Tibial nerve (tissue), 4 donors: ENCODE measurements around the gene PIK3IP1. TPM values are rescaled to one million over a fixed set of nuclear protein-coding genes. Genes with fewer than 3 reads are reported as not detected.

ENCODE experiments used
- DNase-seq, 2 donors: peaks; one replicate each; pipeline ENCODE4 v3.0.0-alpha.2; 2019; ENCODE audit warnings: low spot score in 2 of 2
- H3K27ac ChIP-seq, 4 donors: fragments of 200-600 bp; sonication (generic) in 3 of 4; one replicate each; pipeline ENCODE4 v1.5.1; 2017 to 2019; ENCODE audit warnings: mild to moderate bottlenecking in 1 of 4
- H3K27me3 ChIP-seq, 2 donors: fragments of 200-600 bp; sonication (generic) in 1 of 2; one replicate each; pipeline versions ENCODE4 v1.5.1 to v1.6.0; 2017 to 2019
- H3K36me3 ChIP-seq, 3 donors: fragments of 200-600 bp; sonication (generic); one replicate each; pipeline ENCODE4 v1.5.1; 2018 to 2019
- H3K4me1 ChIP-seq, 4 donors: fragments of 200-600 bp; sonication (generic) in 3 of 4; one replicate each; pipeline ENCODE4 v1.5.1; 2017 to 2019
- H3K4me3 ChIP-seq, 4 donors: fragments of 200-600 bp; sonication (generic) in 3 of 4; one replicate each; pipeline ENCODE4 v1.5.1; 2017 to 2019; ENCODE audit warnings: mild to moderate bottlenecking in 1 of 4, moderate library complexity in 1 of 4
- H3K9me3 ChIP-seq, 4 donors: fragments of 200-600 bp; sonication (generic) in 3 of 4; one replicate each; pipeline ENCODE4 v1.5.1; 2017 to 2019
- CTCF ChIP-seq, 5 experiments: fragments of 200-600 bp in 3 of 5; fragments of 450-650 bp in 2 of 5; sonication (generic) in 3 of 5; IDR thresholded peaks; one replicate each; pipeline ENCODE4 v1.5.1; 2016 to 2019; ENCODE audit warnings: antibody characterized with exemption in 5 of 5, mild to moderate bottlenecking in 3 of 5, moderate library complexity in 2 of 5
- EP300 ChIP-seq, 2 donors: sonication (generic); formaldehyde crosslinking; IDR thresholded peaks; one replicate each; pipeline ENCODE4 v1.6.1; 2017; ENCODE audit warnings: antibody characterized with exemption in 2 of 2, mild to moderate bottlenecking in 1 of 2
- POLR2A ChIP-seq, 2 donors: fragments of 450-650 bp; IDR thresholded peaks; one replicate each; pipeline ENCODE4 v1.6.1; 2017; ENCODE audit warnings: antibody characterized with exemption in 2 of 2, mild to moderate bottlenecking in 2 of 2, moderate library complexity in 2 of 2
- WGBS, 2 donors: methylation state at CpG; one replicate each; pipeline ENCODE4 v1.1.5; 2018; 5-methylcytosine and 5-hydroxymethylcytosine counted together
- total RNA-seq, 4 donors: library from RNA; depleted of rRNA; stranded (reverse); fragments of >200 nt; gene quantifications; one replicate each; pipeline ENCODE4 v1.1.0, GENCODE V29; 2016

The PIK3IP1 gene
- total RNA-seq, 4 donors from 2014 or later = 54.8 to 106 (median 80.5) TPM

DNA sequence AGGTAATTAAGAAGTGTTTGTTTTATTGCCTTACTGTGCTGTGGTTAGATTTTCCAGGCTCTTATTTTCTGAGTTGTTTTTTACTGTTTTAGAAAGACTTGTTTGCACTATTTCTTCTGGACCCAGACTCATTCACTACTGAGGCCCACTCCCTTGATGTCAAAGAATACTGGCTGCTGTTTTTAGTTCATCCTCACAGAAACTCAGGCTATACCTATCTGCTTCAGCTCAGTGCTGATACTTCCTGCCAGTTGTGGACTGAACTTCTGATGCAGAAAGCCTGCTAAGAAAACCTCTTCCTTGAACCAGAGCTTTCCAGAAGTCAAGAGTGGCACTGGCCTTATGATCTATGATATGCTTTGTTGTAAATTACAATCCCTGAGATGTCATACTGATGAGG is 15.9 kb upstream of the PIK3IP1 start:
- Histone ChIP-seq H3K4me3 (no peak overlapping the region), H3K36me3 (no peaks in the 10 kb centered on the region), H3K4me1 (peaks cover 0 to 5% (median 3%) of the 10 kb centered on the region in 4 donors), H3K27me3 (no peaks in the 10 kb centered on the region), H3K9me3 (no peaks in the 10 kb centered on the region), H3K27ac (no peak overlapping the region)
- no peak for DNase-seq
- TF ChIP-seq EP300 (IDR thresholded peaks at IDR 0.05) = no peak
- no peak for TF ChIP-seq POLR2A (IDR thresholded peaks at IDR 0.05)
- TF ChIP-seq CTCF (IDR thresholded peaks at IDR 0.05) = no peak

DNA sequence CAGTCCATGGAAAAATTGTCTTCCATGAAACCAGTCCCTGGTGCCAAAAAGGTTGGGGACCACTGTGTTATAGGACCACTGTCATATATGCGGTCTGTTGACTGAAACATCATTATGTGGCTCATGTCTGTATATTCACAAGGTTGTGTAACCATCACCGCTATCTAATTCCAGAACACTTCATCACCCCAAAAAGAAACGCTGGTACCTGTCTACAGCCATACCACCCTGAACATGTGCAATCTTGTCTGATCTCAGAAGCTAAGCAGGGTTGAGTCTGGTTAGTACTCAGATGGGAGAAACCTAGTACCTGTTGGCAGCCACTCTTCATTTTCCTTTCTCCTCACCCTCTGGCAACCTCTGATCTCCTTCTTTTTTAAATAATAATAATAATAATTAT is 12.9 kb upstream of the PIK3IP1 start:
- no peaks in the 10 kb centered on the region for H3K27me3 ChIP-seq
- H3K4me3 ChIP-seq = no peak overlapping the region
- WGBS, 2 donors = 95 to 98% methylated on average over 3 of the region's 3 CpGs
- H3K36me3 ChIP-seq = no peaks in the 10 kb centered on the region
- TF ChIP-seq POLR2A (IDR thresholded peaks at IDR 0.05) = no peak
- TF ChIP-seq EP300 (IDR thresholded peaks at IDR 0.05) = no peak
- peaks cover 0 to 4% (median 0%) of the 10 kb centered on the region in 4 donors for H3K4me1 ChIP-seq
- DNase-seq = no peak
- H3K27ac ChIP-seq = no peak overlapping the region
- H3K9me3 ChIP-seq = no peaks in the 10 kb centered on the region

- no peak for DNase-seq
Measured at GRCh38 chr22:31302537-31302936, 10.2 kb upstream of the PIK3IP1 start.

DNA sequence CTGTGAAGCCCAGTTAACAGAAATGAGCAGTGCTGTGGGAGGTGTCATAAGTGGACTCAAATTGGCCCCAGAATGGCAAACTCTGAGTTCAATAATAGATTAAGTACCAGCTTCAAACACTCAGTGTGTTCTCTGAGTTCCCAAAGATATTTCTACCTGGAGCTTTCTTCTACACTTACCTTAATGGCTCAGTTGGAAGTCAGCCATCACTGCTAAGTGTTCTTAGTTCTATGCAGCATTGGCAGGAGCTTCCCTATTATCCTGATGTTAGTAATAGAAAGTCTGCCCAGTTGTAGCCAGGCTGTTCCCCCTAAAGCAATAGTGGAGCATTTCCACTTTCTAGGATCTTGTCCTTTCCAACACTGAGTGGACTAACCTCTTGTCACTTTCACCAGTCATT is 9.7 kb upstream of the PIK3IP1 start:
- H3K4me1 ChIP-seq = peaks cover 0 to 7% (median 3%) of the 10 kb centered on the region in 4 donors
- no peaks in the 10 kb centered on the region for H3K9me3 ChIP-seq
- no peak overlapping the region for H3K27ac ChIP-seq
- TF ChIP-seq EP300 (IDR thresholded peaks at IDR 0.05) = no peak
- TF ChIP-seq POLR2A (IDR thresholded peaks at IDR 0.05) = no peak
- H3K4me3 ChIP-seq = no peak overlapping the region
- no peak for DNase-seq
- H3K27me3 ChIP-seq = no peaks in the 10 kb centered on the region
- H3K36me3 ChIP-seq = no peaks in the 10 kb centered on the region

More at GRCh38 chr22:31302537-31302936, 10.2 kb upstream of the PIK3IP1 start:
- Histone ChIP-seq H3K4me1 (peaks cover 0 to 4% (median under 1%) of the 10 kb centered on the region in 4 donors), H3K36me3 (no peaks in the 10 kb centered on the region), H3K9me3 (no peaks in the 10 kb centered on the region), H3K27ac (no peak overlapping the region), H3K27me3 (no peaks in the 10 kb centered on the region), H3K4me3 (no peak overlapping the region)
- no peak for TF ChIP-seq EP300 (IDR thresholded peaks at IDR 0.05)
- TF ChIP-seq CTCF (IDR thresholded peaks at IDR 0.05) = no peak
- TF ChIP-seq POLR2A (IDR thresholded peaks at IDR 0.05) = no peak
- 91 to 95% methylated on average over 3 of the region's 3 CpGs for WGBS, 2 donors

- Histone ChIP-seq H3K36me3 (no peaks in the 10 kb centered on the region), H3K27me3 (no peaks in the 10 kb centered on the region), H3K4me3 (no peak overlapping the region), H3K27ac (no peak overlapping the region), H3K4me1 (peaks cover 0 to 18% (median 12%) of the 10 kb centered on the region in 4 donors), H3K9me3 (no peaks in the 10 kb centered on the region)
- WGBS, 2 donors = 55 to 63% methylated on average over 3 of the region's 3 CpGs
- no peak for DNase-seq
- no peak for TF ChIP-seq EP300 (IDR thresholded peaks at IDR 0.05)
- TF ChIP-seq POLR2A (IDR thresholded peaks at IDR 0.05) = no peak
- no peak for TF ChIP-seq CTCF (IDR thresholded peaks at IDR 0.05)
Measured at GRCh38 chr22:31300896-31301295, 8.6 kb upstream of the PIK3IP1 start.

- Histone ChIP-seq H3K9me3 (no peaks in the 10 kb centered on the region), H3K36me3 (no peaks in the 10 kb centered on the region), H3K4me3 (peak overlapping the region in 1 of 4 donors; percentile 10), H3K4me1 (peaks cover 0 to 47% (median 26%) of the 10 kb centered on the region in 4 donors), H3K27ac (peak overlapping the region; percentile 58 to 97 (median 76)), H3K27me3 (no peaks in the 10 kb centered on the region)
- no peak for DNase-seq
- TF ChIP-seq CTCF (IDR thresholded peaks at IDR 0.05) (no peak), POLR2A (IDR thresholded peaks at IDR 0.05) (no peak), EP300 (IDR thresholded peaks at IDR 0.05) (peak in 1 of 2 donors; percentile 62)
- WGBS, 2 donors = 40 to 47% methylated on average over 5 of the region's 5 CpGs
Measured at GRCh38 chr22:31295831-31296657, 3.8 kb upstream of the PIK3IP1 start.
